C4-2B (cell line): ENCODE data around the gene CD81.

Source experiments
- H3K27ac ChIP-seq: fragments of 450-650 bp; 2 replicates; pipeline ENCODE4 v1.5.1; 2017
- CTCF ChIP-seq: fragments of 450-650 bp; conservative IDR thresholded peaks from 2 replicates; pipeline ENCODE4 v1.5.1; 2017; ENCODE audit warnings: mild to moderate bottlenecking
- ZFX ChIP-seq: fragments of 450-650 bp; IDR thresholded peaks from 2 replicates; pipeline ENCODE4 v1.6.1; 2017

CD81 gene

DNA sequence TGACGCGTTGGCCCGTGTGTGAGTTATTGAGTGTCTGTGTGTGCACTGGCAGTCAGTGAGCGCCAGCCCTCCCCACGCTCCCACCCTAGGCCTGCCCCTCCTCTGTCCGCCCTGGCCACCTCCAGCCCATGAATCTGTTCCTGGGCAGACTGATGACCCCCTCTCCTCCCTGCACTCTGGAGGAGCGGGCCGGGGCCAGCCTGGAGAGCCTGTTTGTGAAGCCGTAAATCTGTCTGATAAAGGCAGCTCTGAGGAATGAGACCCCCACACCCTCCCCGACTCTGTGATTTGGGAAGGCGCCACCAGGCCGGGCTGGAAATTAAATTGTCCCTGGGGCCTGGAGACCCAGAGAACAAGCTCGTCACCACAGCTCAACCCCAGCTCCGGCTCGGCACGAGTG lies 32.0 kb downstream of the CD81 start:
- no peak overlapping the region for H3K27ac ChIP-seq
- no peak for TF ChIP-seq ZFX
- no peak for TF ChIP-seq CTCF

DNA sequence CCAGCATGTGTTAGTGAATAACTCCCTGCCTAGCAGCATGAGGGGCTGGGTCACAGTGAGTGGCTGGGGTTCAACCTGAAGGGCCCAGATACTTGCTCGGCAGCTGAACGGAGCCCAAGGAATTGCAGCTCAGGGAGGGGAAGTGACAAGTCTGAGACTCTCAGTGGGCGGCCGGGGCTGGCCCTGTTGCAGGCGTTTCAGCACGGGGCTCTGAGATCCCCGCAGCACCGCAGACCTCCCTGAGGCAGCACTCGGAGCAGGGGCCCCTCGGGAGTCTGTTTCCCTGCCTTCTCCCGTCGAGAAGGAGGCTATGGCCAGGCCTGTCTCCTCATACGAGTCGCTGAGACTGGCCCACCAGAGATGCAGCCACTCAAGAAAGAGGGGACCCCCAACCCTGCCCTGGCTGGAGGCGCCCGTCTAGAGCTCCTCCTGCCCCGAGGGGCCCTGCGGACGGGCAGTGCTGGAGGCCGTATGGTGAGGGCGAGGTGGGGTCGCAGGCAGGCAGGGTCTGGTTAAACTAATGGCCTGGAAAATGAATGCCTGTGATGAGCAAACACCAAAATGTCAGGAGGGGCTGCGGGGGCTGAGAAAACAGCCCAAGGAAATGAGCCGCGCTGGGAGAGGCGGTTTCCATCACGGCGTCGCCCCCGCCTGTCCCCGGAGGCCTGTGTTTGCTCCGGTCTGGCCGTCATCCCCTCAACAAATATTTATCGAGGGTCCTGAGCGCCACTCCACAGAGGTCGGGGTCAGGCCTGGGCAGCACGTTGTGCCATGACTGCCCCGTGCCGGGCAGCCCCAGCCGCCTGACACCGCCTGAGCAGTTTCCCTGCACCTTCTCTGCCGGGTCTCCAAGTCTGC lies 32.7 kb downstream of the CD81 start:
- TF ChIP-seq CTCF = no peak
- no peak for TF ChIP-seq ZFX
- H3K27ac ChIP-seq = no peak overlapping the region

DNA sequence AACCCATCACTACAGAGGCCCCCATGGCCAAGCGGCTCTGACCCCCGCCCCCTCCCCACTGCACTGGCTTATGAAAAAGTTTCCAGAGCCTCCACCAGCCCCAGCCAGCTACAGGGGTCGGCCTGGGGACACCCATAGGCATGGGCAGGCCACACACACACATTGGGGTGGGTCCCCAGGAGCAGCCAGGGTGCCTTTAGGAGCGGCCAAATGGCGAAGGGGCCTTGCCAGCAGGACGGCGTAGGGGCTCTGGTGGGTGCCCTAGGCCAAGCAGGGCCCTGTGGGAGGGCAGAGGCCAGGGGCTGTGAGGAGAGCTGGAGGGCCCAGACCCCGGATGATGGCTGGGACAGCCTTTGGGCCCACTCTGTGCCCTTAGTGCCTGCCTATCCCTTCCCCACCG lies 33.5 kb downstream of the CD81 start:
- no peak overlapping the region for H3K27ac ChIP-seq
- TF ChIP-seq CTCF = no peak
- no peak for TF ChIP-seq ZFX

DNA sequence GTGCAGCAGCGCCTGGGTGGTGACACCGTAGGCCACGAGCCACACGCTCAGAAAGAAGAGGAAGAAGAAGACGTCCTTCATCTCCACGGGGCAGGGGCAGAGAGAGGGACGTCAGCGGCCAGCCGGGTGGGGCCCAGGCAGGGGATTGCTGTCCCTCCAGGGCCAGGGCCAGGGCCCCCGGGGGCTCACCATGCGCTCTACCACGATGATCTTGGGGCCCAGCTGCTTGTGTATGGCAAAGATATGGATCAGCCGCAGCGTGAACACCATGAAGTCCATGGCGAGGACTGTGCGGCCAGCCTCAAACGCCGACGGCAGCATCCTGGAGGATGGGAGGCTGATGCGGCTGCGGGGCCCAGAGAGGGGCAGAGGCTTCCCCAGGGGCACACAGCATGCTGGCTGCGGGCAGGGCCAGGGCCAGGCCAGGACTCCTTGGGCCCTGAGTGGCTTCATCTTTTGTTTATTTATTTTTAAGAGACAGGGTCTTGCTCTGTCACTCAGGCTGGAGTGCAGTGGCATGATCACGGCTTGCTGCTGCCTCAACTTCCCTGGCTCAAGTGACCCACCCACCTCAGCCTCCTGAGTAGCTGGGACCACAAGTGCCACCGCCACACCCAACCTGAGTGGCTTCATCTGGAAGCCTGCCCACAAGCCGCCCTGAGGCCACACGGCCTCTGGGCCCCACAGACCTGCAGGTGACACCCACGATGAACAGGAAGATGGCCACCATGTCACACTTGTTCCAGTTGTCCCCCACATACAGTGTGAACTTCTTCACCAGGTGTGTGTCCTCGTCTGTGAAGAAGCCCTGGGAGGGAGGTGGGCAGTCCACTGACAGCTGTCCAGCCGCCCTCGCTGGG lies 34.6 kb downstream of the CD81 start:
- TF ChIP-seq CTCF (no peak), ZFX (no peak)

GRCh38 chr11:2412323-2412722 lies 35.2 kb downstream of the CD81 start:
- no peak overlapping the region for H3K27ac ChIP-seq
- TF ChIP-seq ZFX = no peak
- no peak for TF ChIP-seq CTCF

More for the DNA sequence above, 34.6 kb downstream of the CD81 start:
- no peak overlapping the region for H3K27ac ChIP-seq

DNA sequence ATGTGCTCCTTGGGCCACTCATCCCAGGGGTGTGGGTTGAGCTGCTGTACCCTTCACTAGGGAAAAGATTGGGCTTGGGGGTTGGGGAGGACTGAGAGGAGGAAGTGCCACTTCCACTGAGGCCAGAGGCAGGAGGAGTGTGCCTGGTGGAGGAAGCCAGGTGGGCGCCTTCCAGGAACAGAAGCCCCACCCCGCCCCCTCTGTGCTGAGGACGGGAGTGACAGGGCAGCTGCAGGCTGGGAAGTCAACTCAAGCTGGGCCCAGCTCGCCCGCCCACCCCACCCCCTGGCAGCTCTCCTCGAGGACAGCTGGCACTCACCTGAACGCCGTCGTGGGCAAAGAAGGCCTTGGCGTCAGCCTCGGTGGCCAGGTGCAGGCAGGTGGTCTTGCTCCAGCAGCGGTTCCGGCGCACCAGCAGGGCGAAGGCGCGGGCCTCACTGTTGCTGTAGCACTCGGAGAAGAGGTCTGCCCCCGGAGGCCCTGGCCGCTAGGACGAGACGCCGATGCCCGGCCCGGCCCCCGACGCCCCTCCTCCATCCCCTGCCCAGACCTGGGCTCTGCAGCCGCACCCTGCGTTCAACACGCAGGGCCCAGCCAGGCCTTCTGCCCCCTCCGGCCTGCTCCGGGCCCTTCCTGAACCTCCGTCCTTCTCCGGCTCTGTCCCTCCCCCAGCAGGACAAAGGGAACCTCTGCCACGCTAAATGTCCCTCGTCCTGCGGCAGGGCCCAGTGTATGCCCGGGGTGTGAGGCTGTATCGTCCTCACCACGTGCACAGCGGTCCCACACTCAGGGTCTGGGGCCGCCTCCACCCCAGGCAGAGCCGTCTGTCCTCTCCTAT lies 36.9 kb downstream of the CD81 start:
- H3K27ac ChIP-seq = no peak overlapping the region
- no peak for TF ChIP-seq ZFX
- no peak for TF ChIP-seq CTCF
